ENCODE results near the gene SLC25A42. TPM values are rescaled to one million over a fixed set of nuclear protein-coding genes. Genes with fewer than 3 reads are reported as not detected.

SLC25A42 gene
- 36.5 and 38.8 TPM in 2 replicates for total RNA-seq
- 24.1 TPM for total RNA-seq (2013)
- polyA plus RNA-seq, result 75.6 and 83.9 TPM in 2 replicates
- polyA minus RNA-seq, result 34.4 and 39.1 TPM in 2 replicates

- CTCF ChIA-PET, result interaction anchor here (0.6 to 2.1 kb wide), 7 partner anchors 9 to 111 kb away, joined by 3 to 11 read pairs (median 5); no protein-coding TSS in a partner anchor
- Histone ChIP-seq H3K4me3 (ENCODE audit: control extremely low read depth in 1 of 5, extremely low read depth in 1 of 5, insufficient read depth in 1 of 5, low read depth in 2 of 5, low read length in 4 of 5) (peak within 1 kb of the TSS; percentile 78 to 97 (median 84)), H3K4me2 (replicated peaks; ENCODE audit: low read depth, low read length, poor library complexity, severe bottlenecking) (peak within 1 kb of the TSS; percentile 99), H2AFZ (ENCODE audit: insufficient read depth, low read depth, low read length, poor library complexity, severe bottlenecking) (peak within 1 kb of the TSS; percentile 76), H4K20me1 (ENCODE audit: control insufficient read depth, insufficient read depth, low read length, poor library complexity, severe bottlenecking) (no peaks in the 10 kb centered on the region), H3K4me1 (ENCODE audit: control insufficient read depth in 2 of 2, insufficient read depth in 2 of 2, low read length in 2 of 2) (peaks cover 31 to 40% of the 10 kb centered on the region in 2 donors), H3K79me2 (ENCODE audit: control insufficient read depth, insufficient read depth, low read length) (peaks cover 44% of the 10 kb centered on the region), H3K9ac (ENCODE audit: low read length) (peak within 1 kb of the TSS; percentile 91), H3K9me3 (ENCODE audit: control extremely low read depth in 1 of 3, control insufficient read depth in 2 of 3, insufficient read depth in 1 of 3, low read length in 2 of 3) (peaks cover 0 to 3% (median 0%) of the 10 kb centered on the region in 3 donors), H3K36me3 (replicated peaks in 1 of 2; ENCODE audit: control extremely low read depth in 1 of 2, control insufficient read depth in 1 of 2, extremely low read depth in 1 of 2, insufficient read depth in 2 of 2, low read length in 1 of 2) (no peaks in the 10 kb centered on the region), H3K27ac (ENCODE audit: low read length in 2 of 2) (peak within 1 kb of the TSS; percentile 71 to 83), H3K27me3 (replicated peaks in 1 of 4; ENCODE audit: control extremely low read depth in 1 of 4, control insufficient read depth in 3 of 4, insufficient read depth in 4 of 4, low read length in 3 of 4) (no peaks in the 10 kb centered on the region)
- POLR2A ChIA-PET, result interaction anchor here (0.7 to 1.6 kb wide), 2 partner anchors 35 to 128 kb away, joined by 3 read pairs; partner anchors contain the start of genes BORCS8 and RFXANK
- Mint-ChIP-seq H3K9me3 (ENCODE audit: insufficient read depth) (no peaks in the 10 kb centered on the region), H3K27ac (peak within 1 kb of the TSS; percentile 92), H3K4me3 (peak within 1 kb of the TSS; percentile 91), H3K4me1 (peaks cover 39% of the 10 kb centered on the region), H3K27me3 (no peaks in the 10 kb centered on the region)
- intact Hi-C loops (cut with micrococcal nuclease), result loop anchor here (1.0 kb wide), 3 partner anchors 30 to 427 kb away; partner anchors contain the start of genes ARMC6, SUGP2 and TMEM161A
- ATAC-seq (ENCODE audit: low read depth) (peak; percentile 89), DNase-seq (peak; percentile 100)
- TF ChIP-seq EZH2 (IDR thresholded peaks at IDR 0.05; ENCODE audit: borderline replicate concordance, insufficient read depth, low read depth, low read length, poor library complexity, severe bottlenecking), result no peak
- no peak for TF ChIP-seq CTCF (IDR thresholded peaks at IDR 0.05)
- under 1% methylated on average over 70 of the region's 77 CpGs for WGBS (ENCODE audit: insufficient coverage)
Observed at GRCh38 chr19:19063183-19064097, at the start of gene SLC25A42. TSS of gene SLC25A42 (plus strand) at chr19:19063994. CDS start at chr19:19096125, 32,131 bp downstream.
